Mucosa of descending colon (tissue), 3 donors: ENCODE results near the gene ZSWIM4. TPM values are rescaled to one million over a fixed set of nuclear protein-coding genes. Genes with fewer than 3 reads are reported as not detected.

Experiments used
- ATAC-seq: fragments of 200-7000 bp; cut with Tn5 transposase; one replicate; pipeline ENCODE4 v1.9.1; 2020; ENCODE audit warnings: mild to moderate bottlenecking, moderate library complexity
- DNase-seq, 3 donors: peaks; one replicate each; pipeline ENCODE4 v3.0.0-alpha.2; 2020
- H3K36me3 ChIP-seq: fragments of 200-600 bp; one replicate; pipeline ENCODE4 v1.8.0; 2021; ENCODE audit warnings: low read depth, mild to moderate bottlenecking
- H3K4me1 ChIP-seq: fragments of 200-600 bp; one replicate; pipeline ENCODE4 v1.8.0; 2021; ENCODE audit warnings: low read depth, mild to moderate bottlenecking
- H3K4me3 ChIP-seq: fragments of 200-600 bp; one replicate; pipeline ENCODE4 v1.8.0; 2021; ENCODE audit warnings: mild to moderate bottlenecking
- H3K9me3 ChIP-seq: fragments of 200-600 bp; one replicate; pipeline ENCODE4 v1.8.0; 2021; ENCODE audit warnings: mild to moderate bottlenecking
- CTCF ChIP-seq: fragments of 200-600 bp; IDR thresholded peaks from one replicate; pipeline ENCODE4 v1.8.0; 2022; ENCODE audit warnings: antibody characterized with exemption, mild to moderate bottlenecking
- intact Hi-C, 2 donors: fragments of 100-400 bp; cut with DNase I in 1 of 2; cut with micrococcal nuclease in 1 of 2; formaldehyde crosslinking; loops; one replicate each; pipeline versions ENCODE4 v1.11.0 to v1.11.1; 2022; cut with DNase I, micrococcal nuclease
- total RNA-seq, 3 donors: library from RNA; stranded (reverse); fragmentation: NEBNext Ultra II Directional in 2 of 3; extraction: Animal tissue kit (Norgen Biotek cat#: 25700) in 2 of 3; gene quantifications; one replicate each; pipeline versions ENCODE4 v1.2.1 to v1.2.4, GENCODE V29; 2021 to 2023
- donor health status: DM: no; HTN: no; CAD: no; lungs with moderate emphysema.
- donor health status: DM: no; HTN: no; CAD: no.
- donor health status: DM: no; HTN: yes; CAD: no.

ZSWIM4 gene
- total RNA-seq, 3 donors from 2014 or later = 4.1 to 4.6 (median 4.1) TPM

- no peak for TF ChIP-seq CTCF
- no peaks in the 10 kb centered on the region for H3K9me3 ChIP-seq
- H3K4me1 ChIP-seq = no peaks in the 10 kb centered on the region
- intact Hi-C loops = no loop called here
- ATAC-seq = no peak
- no peak for DNase-seq
- no peak overlapping the region for H3K4me3 ChIP-seq
- no peaks in the 10 kb centered on the region for H3K36me3 ChIP-seq
These were observed 77.1 kb downstream of the ZSWIM4 start for GRCh38 chr19:13872339-13872694.

GRCh38 chr19:13872695-13873389 lies 77.6 kb downstream of the ZSWIM4 start:
- DNase-seq = peak in 1 of 3 donors; percentile 76

GRCh38 chr19:13873834-13874515 lies 78.7 kb downstream of the ZSWIM4 start:
- no peaks in the 10 kb centered on the region for H3K4me1 ChIP-seq
- no peak overlapping the region for H3K4me3 ChIP-seq
- H3K36me3 ChIP-seq = no peaks in the 10 kb centered on the region
- DNase-seq (no peak), ATAC-seq (no peak)
- H3K9me3 ChIP-seq = no peaks in the 10 kb centered on the region
- intact Hi-C loops = no loop called here
- TF ChIP-seq CTCF = no peak

More at GRCh38 chr19:13872695-13873389, 77.6 kb downstream of the ZSWIM4 start:
- ATAC-seq = peak; percentile 70
- Histone ChIP-seq H3K9me3 (no peaks in the 10 kb centered on the region), H3K36me3 (no peaks in the 10 kb centered on the region), H3K4me3 (no peak overlapping the region), H3K4me1 (no peaks in the 10 kb centered on the region)
- TF ChIP-seq CTCF = no peak
- intact Hi-C loops = no loop called here

- no peak for DNase-seq
- intact Hi-C loops = no loop called here
These were observed 80.6 kb downstream of the ZSWIM4 start for GRCh38 chr19:13875824-13876223.

GRCh38 chr19:13876834-13877233 lies 81.6 kb downstream of the ZSWIM4 start, which contains the start of gene NANOS3:
NANOS3 (plus strand) TSS chr19:13877134; CDS start chr19:13877249, 115 bp downstream.
- no peak for DNase-seq
- intact Hi-C loops = no loop called here

More at GRCh38 chr19:13875824-13876223, 80.6 kb downstream of the ZSWIM4 start:
- no peak overlapping the region for H3K4me3 ChIP-seq
- no peak for ATAC-seq
- H3K36me3 ChIP-seq = no peaks in the 10 kb centered on the region
- no peaks in the 10 kb centered on the region for H3K9me3 ChIP-seq
- H3K4me1 ChIP-seq = peaks cover 15% of the 10 kb centered on the region
- no peak for TF ChIP-seq CTCF

More at GRCh38 chr19:13876834-13877233, 81.6 kb downstream of the ZSWIM4 start, which contains the start of gene NANOS3:
- Histone ChIP-seq H3K4me1 (peaks cover 24% of the 10 kb centered on the region), H3K9me3 (no peaks in the 10 kb centered on the region), H3K36me3 (no peaks in the 10 kb centered on the region), H3K4me3 (no peak within 1 kb of the TSS)
- TF ChIP-seq CTCF = no peak
- ATAC-seq = no peak
